Panc1 (cell line): ENCODE measurements around the gene YPEL3. TPM values are rescaled to one million over a fixed set of nuclear protein-coding genes. Genes with fewer than 3 reads are reported as not detected.

Source experiments
- ATAC-seq: fragments of 200-7000 bp; cut with Tn5 transposase; 2 replicates; pipeline ENCODE4 v1.9.1; 2020; ENCODE audit warnings: mild to moderate bottlenecking, moderate library complexity
- BruUV-seq: library from RNA; stranded (reverse); fragments of 400-500 nt; replicated peaks from 2 replicates; lab custom pipeline; 2021; lab: Mats Ljungman, UMichigan
- CTCF ChIA-PET: fragments of 300-600 bp; sonication (Branson Sonifier 250); formaldehyde crosslinking; loops from one replicate; lab custom pipeline; 2022; ENCODE audit warnings: antibody characterized with exemption; lab: Charles Lee
- POLR2A ChIA-PET: fragments of 300-600 bp; sonication (Branson Sonifier 250); formaldehyde crosslinking; loops from one replicate; lab custom pipeline; 2022; ENCODE audit warnings: antibody characterized with exemption; lab: Charles Lee
- DNase-seq: peaks from one replicate; pipeline ENCODE4 v3.0.0-alpha.2; 2010; ENCODE audit warnings: low read depth, low spot score
- H3K27ac ChIP-seq: 2 replicates; pipeline ENCODE4 v1.5.1; 2011; ENCODE audit warnings: mild to moderate bottlenecking, low read length, inconsistent platforms
- H3K27me3 ChIP-seq: fragments of 200-500 bp; sonication (Bioruptor generic); 2 replicates; pipeline ENCODE4 v1.6.0; 2014; ENCODE audit warnings: low read length, inconsistent platforms; ENCODE audit not compliant: control insufficient read depth, insufficient read depth
- H3K36me3 ChIP-seq: fragments of 200-500 bp; sonication (Bioruptor generic); 2 replicates; pipeline ENCODE4 v1.5.1; 2014; ENCODE audit warnings: inconsistent platforms, mild to moderate bottlenecking, low read length, moderate library complexity; ENCODE audit not compliant: control insufficient read depth, insufficient read depth
- H3K4me1 ChIP-seq: 2 replicates; pipeline ENCODE4 v1.5.1; 2011; ENCODE audit warnings: inconsistent platforms, mild to moderate bottlenecking, low read length, moderate library complexity; ENCODE audit not compliant: control insufficient read depth, insufficient read depth
- H3K4me3 ChIP-seq, 2 experiments: 2 replicates each; pipeline ENCODE4 v1.5.1; 2011 to 2012; ENCODE audit warnings: low read depth in 2 of 2, low read length in 2 of 2, mild to moderate bottlenecking in 2 of 2, inconsistent platforms in 1 of 2, moderate library complexity in 1 of 2
- H3K9me3 ChIP-seq: fragments of 200-500 bp; sonication (Bioruptor generic); 2 replicates; pipeline ENCODE4 v1.5.1; 2014; ENCODE audit warnings: low read depth, mild to moderate bottlenecking, inconsistent platforms, low read length, moderate library complexity; ENCODE audit not compliant: control insufficient read depth, insufficient read depth
- CTCF ChIP-seq: fragments of 450-650 bp; IDR thresholded peaks from 2 replicates; pipeline ENCODE4 v1.5.1; 2017; ENCODE audit warnings: mild to moderate bottlenecking
- POLR2AphosphoS5 ChIP-seq: IDR thresholded peaks from 2 replicates; pipeline ENCODE4 v1.6.1; 2012; ENCODE audit warnings: mild to moderate bottlenecking, low read depth, low read length, moderate library complexity
- REST ChIP-seq, 2 experiments: IDR thresholded peaks; 2 replicates each; pipeline ENCODE4 v1.6.1; 2011 to 2012; ENCODE audit warnings: low read depth in 2 of 2, control low read depth in 1 of 2, low read length in 1 of 2, mild to moderate bottlenecking in 1 of 2, moderate library complexity in 1 of 2; ENCODE audit not compliant: insufficient read depth in 1 of 2
- SIN3A ChIP-seq: IDR thresholded peaks from 2 replicates; pipeline ENCODE4 v1.6.1; 2012; ENCODE audit warnings: low read depth, mild to moderate bottlenecking, low read length, moderate library complexity, borderline replicate concordance; ENCODE audit not compliant: insufficient read depth
- TCF7L2 ChIP-seq: IDR thresholded peaks from 2 replicates; pipeline ENCODE4 v1.6.1; 2011; ENCODE audit warnings: mild to moderate bottlenecking, low read depth, low read length, inconsistent platforms
- in situ Hi-C: cut with HindIII; loops from 2 replicates; pipeline ENCODE4 v1.10.0; 2016; ENCODE audit warnings: low sequenced_read_pairs, low pct_unique_long_range_greater_than_20kb
- intact Hi-C: fragments of 100-400 bp; cut with micrococcal nuclease; formaldehyde crosslinking; loops from one replicate; pipeline ENCODE4 v1.10.0; 2022; ENCODE audit not compliant: unreplicated experiment
- total RNA-seq: library from RNA; stranded (reverse); gene quantifications from one replicate; pipeline ENCODE4 v1.2.1, GENCODE V29; 2021; ENCODE audit not compliant: unreplicated experiment

The YPEL3 gene
- total RNA-seq, 1 experiment from 2014 or later, result 0.69 TPM

- POLR2A ChIA-PET, result interaction anchor here (0.5 to 1.4 kb wide), 2 partner anchors 13 to 41 kb away, joined by 3 to 5 read pairs; partner anchors contain the start of gene ALDOA
- in situ Hi-C loops, result no loop called here
- H3K27me3 ChIP-seq, result no peaks in the 10 kb centered on the region
- H3K4me3 ChIP-seq, result peak overlapping the region; percentile 86 to 94
- no peaks in the 10 kb centered on the region for H3K9me3 ChIP-seq
- peak overlapping the region; percentile 88 for H3K27ac ChIP-seq
- no TSS peak for BruUV-seq
- H3K4me1 ChIP-seq, result peaks cover 19% of the 10 kb centered on the region
- no peak for TF ChIP-seq TCF7L2
- TF ChIP-seq CTCF, result no peak
- TF ChIP-seq REST (IDR thresholded peaks at IDR 0.05; ENCODE audit: insufficient read depth in 1 of 2, low read depth in 2 of 2, low read length in 1 of 2), result peak in 1 of 2 experiments; percentile 55; a peak in 1 of 4 replicates
- TF ChIP-seq SIN3A, result peak; percentile 99; the same call in 1 of the 2 replicates
- peak; percentile 71 for TF ChIP-seq POLR2AphosphoS5
- H3K36me3 ChIP-seq, result no peaks in the 10 kb centered on the region; the same call in 1 of the 2 replicates
- peak; percentile 48 for DNase-seq
- intact Hi-C loops, result no loop called here
- peak; percentile 83 for ATAC-seq
- CTCF ChIA-PET, result interaction anchor here (0.6 kb wide), 2 partner anchors 9 to 1471 kb away, joined by 3 read pairs; no protein-coding TSS in a partner anchor
Measured at GRCh38 chr16:30052671-30053372, 43.2 kb downstream of the YPEL3 start.

- POLR2A ChIA-PET, result no interaction called here
- H3K4me1 ChIP-seq, result peaks cover 19% of the 10 kb centered on the region
- CTCF ChIA-PET, result no interaction called here
- no peaks in the 10 kb centered on the region; the same call in 1 of the 2 replicates for H3K36me3 ChIP-seq
- intact Hi-C loops (no loop called here), in situ Hi-C loops (no loop called here)
- TF ChIP-seq POLR2AphosphoS5 (no peak), CTCF (no peak), REST (IDR thresholded peaks at IDR 0.05; ENCODE audit: insufficient read depth in 1 of 2, low read depth in 2 of 2, low read length in 1 of 2) (no peak), TCF7L2 (no peak), SIN3A (no peak)
- DNase-seq, result no peak
- no peaks in the 10 kb centered on the region for H3K27me3 ChIP-seq
- no peak for ATAC-seq
- no TSS peak for BruUV-seq
- H3K9me3 ChIP-seq, result no peaks in the 10 kb centered on the region
- peak overlapping the region; percentile 68 for H3K27ac ChIP-seq
- no peak overlapping the region for H3K4me3 ChIP-seq
Measured at GRCh38 chr16:30051518-30051917, 44.5 kb downstream of the YPEL3 start.
